HS-27A (cell line): ENCODE measurements around the gene C10orf62.
"Not testable (repeated sequence)": the region's sequence is repeated elsewhere in the genome, so short reads cannot be mapped to it uniquely, and the experiment has no call there.

Experiments
- DNase-seq: peaks from one replicate; pipeline ENCODE4 v3.0.0-alpha.2; 2012; ENCODE audit warnings: low read depth, missing footprints

The C10orf62 gene, protein sequence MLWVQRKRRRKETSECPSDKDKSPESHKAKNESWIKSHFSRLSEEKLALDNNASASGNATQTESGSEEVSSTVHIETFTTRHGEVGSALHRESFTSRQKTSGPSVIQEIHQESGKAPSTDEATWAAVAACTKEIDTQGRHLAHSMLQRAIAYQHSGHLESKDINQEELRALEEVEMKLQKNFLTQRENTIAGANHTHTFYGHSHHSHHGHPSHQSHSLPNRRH

DNA sequence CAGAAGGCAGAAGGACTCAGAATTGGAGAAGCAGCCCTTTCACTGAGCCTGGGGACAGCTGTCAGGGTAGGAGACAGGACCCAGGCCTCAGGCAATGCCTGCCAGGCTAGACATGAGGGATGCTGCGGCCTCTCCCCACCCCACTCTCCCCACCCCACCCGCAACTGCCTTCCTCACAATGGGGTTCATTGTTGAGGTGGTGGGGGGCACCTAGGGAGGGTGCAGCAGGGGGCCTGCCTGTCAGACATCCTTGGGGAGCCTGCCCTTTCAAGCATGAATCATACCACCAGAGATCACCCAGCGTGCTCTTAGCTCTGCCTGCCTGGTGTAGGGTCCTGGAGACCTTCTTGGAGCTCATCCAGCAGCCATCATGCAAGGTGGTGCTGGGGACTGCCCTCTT, at the start of gene C10orf62:
Gene C10orf62 (plus strand): TSS at position 243 of the 400 bp plus-strand sequence. CDS start 177 bp downstream, outside the sequence.
- no peak for DNase-seq

DNA sequence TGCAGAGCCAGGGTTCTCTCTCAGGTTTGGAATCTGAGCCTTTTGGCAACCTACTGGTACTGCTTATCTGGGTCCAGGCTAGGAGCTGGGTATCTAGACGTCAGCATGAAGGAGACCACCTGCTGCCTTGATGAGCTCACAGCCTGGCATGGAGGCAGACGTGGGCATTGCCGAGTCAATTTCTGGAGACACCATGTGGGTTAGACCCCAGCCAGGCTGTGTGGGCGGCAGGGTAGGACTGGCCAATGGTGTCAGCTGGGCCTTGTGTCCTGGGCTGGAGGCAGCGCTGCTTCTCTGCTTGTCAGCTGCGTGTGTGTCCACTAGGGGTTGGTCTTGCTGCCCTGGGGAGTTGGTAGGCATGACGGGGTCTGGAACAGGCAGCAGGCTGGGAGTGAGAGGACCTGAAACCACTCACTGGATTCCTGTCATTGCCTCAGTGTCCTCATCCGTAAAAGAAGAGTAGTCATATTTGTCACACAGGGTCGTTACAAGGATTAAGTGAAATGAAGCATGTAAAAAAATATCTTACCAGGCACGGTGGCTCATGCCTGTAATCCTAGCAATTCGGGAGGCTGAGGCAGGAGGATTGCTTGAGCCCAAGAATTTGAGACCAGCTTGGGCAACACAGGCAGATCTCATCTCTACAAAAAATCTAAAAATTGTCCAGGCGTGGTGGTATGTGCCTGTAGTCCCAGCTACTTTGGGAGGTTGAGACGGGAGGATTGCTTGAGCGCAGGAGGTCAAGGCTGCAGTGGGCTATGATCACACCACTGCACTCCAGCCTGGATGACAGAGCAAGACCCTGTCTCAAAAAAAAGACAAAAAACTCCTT, 48.6 kb upstream of the C10orf62 start:
- no peak for DNase-seq

DNA sequence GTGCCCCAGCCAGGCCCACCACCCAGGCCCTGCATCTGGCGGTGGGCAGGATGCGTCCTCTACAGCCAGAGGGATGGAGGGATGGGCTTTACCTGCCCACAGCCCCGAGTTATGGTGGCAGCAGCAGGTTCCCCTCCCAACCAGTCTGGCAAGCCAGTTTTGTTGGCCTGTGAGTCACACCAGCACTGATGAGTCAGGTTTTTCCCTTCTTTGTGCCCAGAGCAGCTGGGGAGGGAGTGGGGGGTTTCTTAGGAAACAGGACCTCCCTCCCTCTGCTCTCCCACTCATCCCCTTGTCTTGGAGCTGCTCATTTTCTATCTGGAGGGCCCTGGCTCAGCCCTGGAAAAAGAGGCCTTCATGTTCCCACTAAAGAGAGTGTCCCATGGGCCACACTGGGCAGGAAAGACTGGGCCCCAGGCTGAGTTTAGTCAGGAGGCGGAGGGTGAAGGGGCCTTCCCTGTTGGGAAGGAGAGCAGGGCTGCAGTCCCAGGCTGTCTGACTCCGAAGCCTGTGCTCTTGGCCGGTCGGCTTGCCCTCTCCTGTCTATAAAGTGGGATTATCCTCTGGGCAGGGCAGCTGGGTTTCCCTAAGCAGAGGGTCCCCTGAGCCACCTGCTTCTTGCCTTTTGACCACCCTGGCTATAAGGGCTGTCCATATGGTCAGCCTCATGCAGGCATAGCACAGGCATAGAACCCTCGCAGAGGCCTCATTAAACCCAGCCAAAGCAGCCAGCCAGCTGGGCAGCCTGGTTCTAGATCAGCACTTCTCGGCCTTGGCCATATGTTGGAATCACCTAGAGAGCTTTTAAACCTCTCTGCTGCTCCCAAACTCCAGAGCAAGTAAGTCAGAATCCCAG, 47.1 kb upstream of the C10orf62 start:
- peak; percentile 64 for DNase-seq

DNA sequence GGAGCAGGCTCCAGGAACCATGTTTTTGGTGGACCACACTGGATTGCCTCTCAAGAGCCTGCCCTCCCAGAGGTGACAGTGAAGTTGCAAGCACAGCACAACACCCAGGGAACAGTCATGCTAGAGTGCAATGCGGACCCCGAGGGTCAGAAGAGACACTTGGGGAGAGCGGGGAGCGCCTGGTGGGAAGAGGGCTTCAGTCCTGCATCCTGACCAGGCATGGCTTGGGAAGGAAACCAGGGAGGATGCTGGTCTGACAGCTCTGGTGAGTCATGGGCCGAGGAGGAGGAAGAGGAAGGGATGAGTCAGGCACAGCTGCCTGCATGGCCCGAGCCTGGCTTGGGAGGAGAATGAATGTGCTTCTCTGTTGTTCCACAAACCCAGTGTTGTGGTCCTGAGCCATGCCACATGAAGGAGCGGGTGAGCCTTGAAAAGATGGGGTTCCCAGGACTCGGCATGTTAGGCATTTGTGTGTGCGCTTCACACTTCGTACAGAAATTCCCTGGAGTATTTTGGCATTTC, 46.4 kb upstream of the C10orf62 start:
- peak; percentile 83 for DNase-seq

DNA sequence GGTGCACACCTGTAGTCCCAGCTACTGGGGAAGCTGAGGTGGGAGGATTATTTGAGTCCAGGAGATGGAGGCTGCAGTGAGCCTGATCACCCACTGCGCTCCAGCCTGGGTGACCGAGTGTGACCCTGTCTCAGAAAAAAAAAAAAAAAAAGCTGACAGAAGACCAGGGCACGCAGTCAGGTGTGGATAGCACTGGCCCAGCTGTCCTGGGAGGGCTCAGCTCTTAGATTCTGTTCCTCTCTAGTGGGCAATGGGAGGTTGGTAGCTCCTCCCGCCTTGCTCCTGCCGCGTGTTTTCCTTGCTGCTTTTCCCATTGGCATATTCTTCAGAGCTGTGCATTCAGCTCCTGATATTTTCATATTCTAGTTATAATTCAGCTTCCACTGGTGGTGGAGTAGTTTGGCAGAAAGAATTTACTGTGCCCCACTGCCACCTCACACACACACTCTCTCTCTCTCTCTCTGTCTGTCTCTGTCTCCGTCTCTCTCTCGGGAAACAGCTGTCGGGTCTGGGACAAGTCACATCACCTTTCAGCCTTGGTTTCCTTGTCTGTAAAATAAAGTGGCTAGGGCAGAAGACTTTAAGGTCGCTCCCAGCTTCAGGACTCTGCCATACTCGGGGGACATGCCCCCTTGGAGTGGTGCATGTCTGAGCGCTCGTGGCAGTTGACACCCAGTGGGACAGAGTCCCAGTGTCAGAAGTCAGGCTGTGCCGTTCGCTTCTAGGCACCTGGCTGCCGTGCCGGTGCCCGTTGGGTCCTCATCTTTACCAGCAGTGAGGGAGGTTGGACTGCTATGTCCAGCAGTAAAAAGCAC, 42.9 kb upstream of the C10orf62 start:
- DNase-seq: no peak

DNA sequence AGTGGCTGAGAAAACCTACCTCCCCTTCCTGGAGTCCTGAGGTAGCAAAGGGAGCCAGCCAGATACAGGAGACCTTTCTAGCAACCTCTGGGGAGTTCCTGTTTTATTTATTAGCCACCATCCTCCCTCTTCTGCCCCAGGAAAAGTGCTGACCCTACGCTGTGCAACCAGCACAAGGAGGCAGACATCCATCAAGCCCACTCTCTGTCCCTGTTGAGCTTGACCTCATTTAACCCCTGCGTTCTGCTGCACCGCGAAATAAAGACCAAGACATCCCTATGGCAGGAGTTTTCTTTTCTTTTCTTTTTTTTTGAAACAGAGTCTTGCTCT, 42.3 kb upstream of the C10orf62 start:
- no peak for DNase-seq

DNA sequence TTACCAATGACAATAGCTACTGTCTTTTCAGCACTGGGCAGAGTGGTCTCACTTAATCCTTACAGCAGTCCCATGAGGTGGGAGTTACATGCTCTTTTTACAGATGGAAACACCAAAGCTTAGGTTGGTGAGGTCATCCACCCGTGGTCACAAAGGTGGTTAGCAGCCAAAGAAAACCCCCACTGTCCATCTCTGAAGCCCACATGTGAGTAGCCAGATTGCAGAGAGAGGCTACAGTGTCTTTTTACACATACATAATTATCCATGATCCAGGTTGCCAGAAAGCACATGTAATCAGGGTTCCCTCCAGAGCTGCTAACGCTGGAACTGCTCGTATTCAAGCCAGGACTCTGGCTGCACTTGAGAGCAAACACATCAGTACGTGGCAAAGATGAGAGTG, 41.6 kb upstream of the C10orf62 start:
- DNase-seq: no peak

DNA sequence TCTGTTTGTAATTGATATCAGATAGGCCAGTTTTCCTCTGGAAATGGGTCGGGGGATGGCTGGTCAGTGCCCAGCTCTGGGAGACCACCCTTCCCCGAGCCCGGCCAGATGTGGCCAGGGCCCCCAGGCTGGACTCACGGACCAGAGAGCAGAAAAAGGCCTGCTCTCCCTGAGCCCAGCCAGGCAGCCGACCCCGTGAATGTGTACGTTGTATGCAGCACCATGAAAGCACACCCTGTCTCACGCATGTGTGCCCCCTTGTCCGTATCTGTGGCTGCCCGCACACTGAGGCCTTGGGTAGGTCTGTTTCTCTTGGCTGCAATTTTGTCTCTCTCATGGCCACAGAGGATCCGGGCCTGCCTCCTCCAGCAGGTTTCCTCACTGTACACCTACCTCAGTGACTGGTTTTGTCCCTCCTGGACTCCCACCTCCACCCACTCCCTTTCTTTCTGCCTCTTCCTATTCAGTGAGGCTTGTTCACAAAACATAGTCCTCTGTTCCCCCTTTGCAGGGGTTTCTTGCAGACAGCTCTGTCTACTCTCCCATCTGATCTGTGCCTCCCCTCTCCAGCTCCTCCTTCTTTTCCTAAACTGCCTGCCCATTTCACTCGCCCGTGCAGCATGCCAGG, 40.6 kb upstream of the C10orf62 start:
- no peak for DNase-seq

DNA sequence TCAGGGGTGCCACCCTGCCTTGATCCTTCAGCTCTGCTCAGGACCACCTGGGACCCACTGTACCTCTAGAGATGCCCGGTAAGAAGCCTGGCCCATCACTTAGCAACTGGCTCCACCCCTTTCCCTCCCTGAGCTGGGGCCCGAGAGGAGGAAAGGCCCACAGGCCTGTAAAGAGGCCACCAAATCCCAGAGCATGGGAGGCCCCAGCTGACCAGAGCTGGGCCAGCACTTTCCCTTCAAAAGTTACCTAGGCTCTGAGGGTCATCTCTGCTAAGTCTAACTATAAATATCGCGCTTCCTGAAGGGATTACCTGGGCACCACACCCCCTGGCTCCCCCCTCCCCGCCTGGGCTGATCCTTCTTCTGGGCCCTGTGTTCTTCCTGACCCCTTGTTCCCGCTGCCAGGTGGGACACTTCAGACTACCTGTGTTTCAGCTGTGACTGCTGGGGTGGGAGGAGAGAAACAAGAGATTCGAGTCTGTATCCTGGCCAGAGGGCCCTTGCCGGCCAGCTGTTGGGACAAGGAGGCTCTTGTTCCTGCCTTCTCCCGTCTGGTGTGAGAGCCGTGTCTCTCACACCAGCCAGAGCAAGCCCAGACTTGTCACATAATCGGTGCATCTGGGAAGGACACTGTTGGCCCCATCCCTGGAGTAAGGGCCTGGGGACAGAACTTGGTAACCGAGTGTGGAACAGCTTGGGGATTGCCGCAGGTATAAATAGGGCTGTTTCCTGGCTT, 39.8 kb upstream of the C10orf62 start:
- no peak for DNase-seq

DNA sequence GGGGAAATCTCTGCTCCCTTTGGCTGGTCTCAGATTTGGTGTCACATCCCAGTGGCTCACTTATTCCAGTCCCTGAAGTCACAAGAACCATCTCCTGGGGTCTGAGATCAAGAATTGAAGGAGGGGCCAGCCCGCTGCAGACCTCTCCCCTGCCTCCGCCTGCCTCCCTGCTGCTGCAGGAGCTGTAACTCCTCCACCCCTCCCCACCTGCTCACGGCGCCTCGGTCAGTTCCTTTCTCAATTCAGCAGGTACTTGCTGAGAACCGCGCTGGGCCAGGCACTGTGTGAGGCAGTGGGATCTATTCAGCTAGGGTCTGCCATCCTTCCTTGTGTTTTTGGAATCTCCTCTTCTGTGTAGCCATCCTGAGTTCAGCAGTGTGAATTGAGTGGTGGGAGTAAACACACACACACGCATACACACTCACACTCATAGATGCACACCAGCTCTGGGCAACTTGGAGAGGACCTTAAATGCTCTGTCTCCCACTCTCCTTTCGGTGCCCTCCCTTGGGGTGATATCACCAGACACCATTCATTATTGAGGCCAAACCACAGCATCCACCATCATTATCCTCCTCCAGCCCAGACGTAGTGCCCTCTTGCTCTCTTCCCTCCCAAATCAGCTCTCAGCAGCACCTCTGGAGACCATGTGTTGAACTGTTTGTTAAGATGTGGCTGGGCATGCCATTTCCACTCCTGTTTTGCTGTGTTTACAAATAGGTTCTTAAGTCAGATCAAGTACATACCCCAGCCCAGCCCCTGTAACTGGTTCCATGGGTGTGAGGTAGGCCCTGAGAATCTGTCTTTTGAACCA, 39.0 kb upstream of the C10orf62 start:
- DNase-seq: no peak

DNA sequence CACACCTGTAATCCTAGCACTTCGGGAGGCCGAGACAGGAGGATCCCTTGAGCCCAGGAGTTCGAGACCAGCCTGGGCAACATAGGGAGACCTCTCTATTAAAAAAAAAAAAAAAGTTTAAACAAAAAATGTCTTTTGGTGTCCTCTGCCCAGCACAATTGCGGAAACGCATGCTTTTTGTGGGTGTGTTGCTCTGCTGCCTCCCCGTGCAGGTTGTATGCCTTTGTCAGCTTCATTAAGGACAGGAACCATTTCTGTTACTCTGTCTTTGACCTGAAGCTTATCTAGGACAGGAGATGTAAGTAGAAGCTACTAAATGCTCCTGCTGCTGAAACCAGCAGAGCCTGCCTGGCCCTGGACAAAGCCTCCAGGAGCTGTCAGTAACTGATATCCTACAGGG, 38.2 kb upstream of the C10orf62 start:
- DNase-seq: no peak

DNA sequence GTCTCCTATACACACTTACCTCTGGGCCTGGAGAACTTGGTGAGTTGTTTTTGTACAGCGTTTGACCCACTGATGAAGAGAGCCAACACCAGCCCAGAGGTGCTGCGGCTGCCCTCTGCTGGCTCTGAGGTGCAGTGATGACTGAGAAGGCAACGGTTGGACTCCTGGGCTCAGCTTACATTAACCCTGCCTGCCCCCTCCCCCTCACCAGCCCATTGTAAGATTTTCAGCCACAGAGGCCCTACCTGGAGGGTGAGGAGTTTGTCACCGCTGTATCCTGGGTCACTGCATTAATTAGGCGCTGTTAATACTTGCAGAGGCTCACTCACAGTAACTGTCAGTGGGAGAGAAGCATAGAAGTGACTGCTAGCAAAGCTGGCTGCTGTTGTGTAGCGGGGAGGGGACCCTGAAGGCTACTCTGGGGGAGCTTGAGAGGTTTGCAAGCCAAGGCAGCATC, 35.9 kb upstream of the C10orf62 start:
- DNase-seq: no peak

DNA sequence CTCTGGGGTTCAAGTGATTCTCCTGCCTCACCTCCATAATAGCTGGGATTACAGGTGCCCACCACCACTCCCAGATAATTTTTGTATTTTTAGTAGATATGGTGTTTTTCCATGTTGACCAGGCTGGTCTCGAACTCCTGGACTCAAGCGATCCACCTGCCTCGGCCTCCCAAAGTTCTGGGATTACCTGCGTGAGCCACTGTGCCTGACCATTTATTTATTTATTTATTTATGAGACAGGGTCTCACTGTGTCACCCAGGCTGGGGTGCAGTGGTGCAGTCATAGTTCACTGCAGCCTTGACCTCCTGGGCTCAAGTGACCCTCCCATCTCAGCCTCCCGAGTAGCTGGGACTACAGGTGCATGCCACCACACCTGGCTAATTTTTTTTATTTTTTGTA, 35.2 kb upstream of the C10orf62 start:
- not testable (repeated sequence) for DNase-seq

DNA sequence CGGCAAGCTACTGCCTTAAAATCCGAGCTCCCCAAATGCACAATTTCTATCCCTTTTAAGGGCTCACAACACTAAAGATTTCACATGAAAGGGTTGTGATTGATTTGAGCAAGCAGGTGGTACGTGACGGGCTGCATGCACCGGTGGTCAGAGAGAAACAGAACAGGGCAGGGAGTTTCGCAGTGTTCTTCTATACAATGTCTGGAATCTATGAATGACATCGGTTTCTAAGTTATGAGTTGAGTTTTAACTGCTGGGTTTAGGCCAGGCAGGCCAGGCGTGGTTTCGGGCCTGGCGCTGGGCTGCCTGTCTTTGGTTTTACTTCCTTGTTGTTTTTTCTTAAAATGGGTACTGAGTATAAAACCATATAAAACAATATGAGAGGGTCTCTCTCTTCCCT, 34.0 kb upstream of the C10orf62 start:
- not testable (repeated sequence) for DNase-seq

DNA sequence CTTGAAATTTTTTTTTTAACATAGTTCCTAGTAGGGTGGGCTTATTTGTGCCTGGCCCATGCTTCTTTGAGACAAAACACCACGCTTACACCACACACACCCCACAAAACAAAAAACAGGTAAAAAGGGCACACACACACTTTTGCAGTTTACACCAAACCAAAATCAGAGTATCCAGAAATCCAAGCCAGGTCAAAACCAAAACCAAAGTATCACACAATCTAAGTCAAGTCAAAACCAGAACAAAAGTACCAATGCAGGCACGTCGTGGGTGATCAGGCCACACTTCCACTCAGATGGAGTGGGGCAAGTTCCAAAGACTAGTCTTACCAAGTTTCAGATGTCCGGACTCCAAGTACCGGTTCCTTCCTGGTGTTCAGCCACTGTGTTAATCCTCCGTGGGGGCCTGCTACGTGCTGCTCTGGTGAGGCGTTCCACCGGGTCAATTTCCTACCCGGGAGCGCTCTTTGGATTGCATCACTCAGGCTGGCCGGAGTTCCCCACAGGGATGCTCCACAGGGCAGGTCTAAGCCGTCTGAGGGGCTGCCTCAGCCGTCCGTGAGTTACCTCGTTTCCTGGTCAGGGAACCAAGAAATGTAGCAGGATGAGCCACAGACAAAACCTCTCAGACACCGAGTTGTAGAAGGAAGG, 28.7 kb upstream of the C10orf62 start:
- not testable (repeated sequence) for DNase-seq

DNA sequence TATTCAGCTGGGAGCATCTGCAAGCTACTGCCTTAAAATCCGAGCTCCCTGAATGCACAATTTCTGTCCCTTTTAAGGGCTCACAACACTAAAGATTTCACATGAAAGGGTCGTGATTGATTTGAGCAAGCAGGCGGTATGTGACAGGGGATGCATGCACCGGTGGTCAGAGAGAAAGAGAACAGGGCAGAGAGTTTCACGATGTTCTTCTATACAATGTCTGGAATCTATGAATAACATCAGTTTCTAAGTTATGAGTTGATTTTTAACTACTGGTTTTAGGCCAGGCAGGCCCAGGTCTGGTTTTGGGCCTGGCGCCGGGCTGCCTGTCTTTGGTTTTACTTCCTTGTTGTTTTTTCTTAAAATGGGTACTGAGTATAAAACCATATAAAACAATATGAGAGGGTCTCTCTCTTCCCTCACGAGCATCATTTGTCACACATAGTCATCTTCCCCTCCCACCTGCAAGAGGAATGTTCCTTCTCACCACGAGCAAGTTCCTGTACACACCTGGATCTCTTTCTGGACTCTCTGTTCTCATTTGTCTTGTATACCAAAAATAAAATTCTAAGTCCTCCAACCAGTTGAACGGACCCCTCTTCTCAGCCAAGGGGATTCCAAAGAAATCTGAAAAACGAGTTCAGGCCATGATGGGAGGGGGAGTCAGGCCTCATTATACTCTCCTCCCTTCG, 28.0 kb upstream of the C10orf62 start:
- not testable (repeated sequence) for DNase-seq

DNA sequence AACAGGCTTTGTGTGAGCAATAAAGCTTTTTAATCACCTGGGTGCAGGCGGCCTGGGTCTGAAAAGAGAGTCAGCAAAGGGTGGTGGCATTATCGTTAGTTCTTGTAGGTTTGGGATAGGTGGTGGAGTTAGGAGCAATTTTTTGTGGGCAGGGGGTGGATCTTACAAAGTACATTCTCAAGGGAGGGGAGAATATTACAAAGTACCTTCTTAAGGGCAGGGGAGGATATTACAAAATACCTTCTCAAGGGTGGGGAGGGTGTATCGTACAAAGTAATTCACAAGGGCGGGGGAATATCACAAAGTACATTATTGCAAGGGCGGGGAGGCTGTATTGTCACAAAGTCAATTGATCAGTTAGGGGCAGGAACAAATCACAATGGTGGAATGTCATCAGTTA, 27.2 kb upstream of the C10orf62 start:
- DNase-seq: not testable (repeated sequence)

DNA sequence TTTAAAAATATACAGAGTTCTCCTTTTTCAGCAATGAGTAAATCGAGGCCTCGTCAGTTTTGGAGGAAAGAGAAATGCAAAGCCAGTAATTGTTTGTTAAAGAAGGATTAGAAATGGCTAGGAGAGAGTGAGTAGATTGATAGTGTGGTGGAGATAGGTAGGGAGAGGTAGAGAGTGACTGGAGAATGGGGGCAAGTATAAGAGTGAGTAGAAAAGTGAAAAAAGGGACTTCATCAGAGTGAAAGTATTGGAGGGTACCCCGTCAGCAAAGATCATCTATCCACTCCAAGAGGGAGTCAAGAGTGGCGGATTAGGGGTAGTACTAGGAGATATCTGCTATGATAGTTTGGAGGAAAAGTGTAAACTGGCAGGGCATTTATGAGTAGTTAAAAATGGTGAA, 26.2 kb upstream of the C10orf62 start:
- DNase-seq: no peak
